PC-9 (cell line): Measurements from ENCODE around the gene LRRTM3. TPM values are rescaled to one million over a fixed set of nuclear protein-coding genes. Genes with fewer than 3 reads are reported as not detected.

ENCODE experiments used
- BruUV-seq: library from RNA; stranded (reverse); fragments of 400-500 nt; replicated peaks from 2 replicates; lab custom pipeline; 2021; lab: Mats Ljungman, UMichigan
- CTCF ChIA-PET: fragments of 300-600 bp; sonication (Branson Sonifier 250); formaldehyde crosslinking; loops from one replicate; lab custom pipeline; 2022; ENCODE audit warnings: antibody characterized with exemption; lab: Charles Lee
- POLR2A ChIA-PET: fragments of 300-600 bp; sonication (Branson Sonifier 250); formaldehyde crosslinking; loops from one replicate; lab custom pipeline; 2022; ENCODE audit warnings: antibody characterized with exemption; ENCODE audit not compliant: unreplicated experiment; lab: Charles Lee
- DNase-seq, 2 experiments: peaks; one replicate each; pipeline versions ENCODE4 v3.0.0 to v3.0.0-alpha.2; 2015 to 2022; ENCODE audit warnings: mixed read lengths in 1 of 2
- H2AFZ ChIP-seq: fragments of 200-600 bp; sonication (generic); 2 replicates; pipeline ENCODE4 v1.8.1; 2017; ENCODE audit warnings: antibody characterized with exemption
- H3F3A ChIP-seq: fragments of 200-600 bp; sonication (generic); 2 replicates; pipeline ENCODE4 v1.8.1; 2017; ENCODE audit warnings: antibody characterized with exemption, mild to moderate bottlenecking, low read depth; ENCODE audit not compliant: insufficient read depth
- H3K27ac ChIP-seq: fragments of 200-600 bp; sonication (generic); 2 replicates; pipeline ENCODE4 v1.6.1; 2016; ENCODE audit warnings: mixed run types
- H3K27me3 ChIP-seq: fragments of 200-600 bp; sonication (generic); 2 replicates; pipeline ENCODE4 v1.6.1; 2016; ENCODE audit warnings: low read depth, mixed run types; ENCODE audit not compliant: insufficient read depth
- H3K36me3 ChIP-seq: fragments of 200-600 bp; sonication (generic); 2 replicates; pipeline ENCODE4 v1.6.1; 2016; ENCODE audit warnings: low read depth, mixed run types
- H3K4me1 ChIP-seq: fragments of 200-600 bp; sonication (generic); replicated peaks from 2 replicates; pipeline ENCODE4 v1.6.1; 2016; ENCODE audit warnings: mixed run types; ENCODE audit not compliant: insufficient read depth
- H3K4me2 ChIP-seq: fragments of 200-600 bp; sonication (generic); 2 replicates; pipeline ENCODE4 v1.6.1; 2017; ENCODE audit warnings: mixed run types
- H3K4me3 ChIP-seq: fragments of 200-600 bp; sonication (generic); 2 replicates; pipeline ENCODE4 v1.6.1; 2016; ENCODE audit warnings: mixed run types
- H3K79me2 ChIP-seq: fragments of 200-600 bp; sonication (generic); 2 replicates; pipeline ENCODE4 v1.6.1; 2017; ENCODE audit warnings: low read depth, mixed run types
- H3K9me2 ChIP-seq: fragments of 200-600 bp; sonication (generic); 2 replicates; pipeline ENCODE4 v1.8.1; 2017; ENCODE audit warnings: mild to moderate bottlenecking; ENCODE audit not compliant: insufficient read depth
- H3K9me3 ChIP-seq: fragments of 200-600 bp; sonication (generic); 2 replicates; pipeline ENCODE4 v1.8.1; 2016; ENCODE audit warnings: low read depth; ENCODE audit not compliant: insufficient read depth
- H4K20me1 ChIP-seq: fragments of 200-600 bp; sonication (generic); 2 replicates; pipeline ENCODE4 v1.8.1; 2017; ENCODE audit not compliant: insufficient read depth
- EZH2 ChIP-seq: fragments of 200-600 bp; sonication (generic); IDR thresholded peaks from 2 replicates; pipeline ENCODE4 v1.8.0; 2017; ENCODE audit warnings: antibody characterized with exemption, low read depth
- intact Hi-C: fragments of 100-400 bp; cut with micrococcal nuclease; formaldehyde crosslinking; loops from one replicate; pipeline ENCODE4 v1.10.0; 2022; ENCODE audit not compliant: unreplicated experiment
- total RNA-seq: library from RNA; stranded (reverse); gene quantifications from 2 replicates; pipeline ENCODE4 v1.2.3, GENCODE V29; 2021
- TF ChIP-seq, protein P1 (sequence below): fragments of 200-600 bp; sonication (generic); conservative IDR thresholded peaks from 2 replicates; pipeline ENCODE4 v1.6.1; 2017; ENCODE audit warnings: mixed run types, antibody characterized with exemption, mild to moderate bottlenecking, moderate library complexity

LRRTM3 gene
- total RNA-seq, 1 experiment from 2014 or later, result not detected

DNA sequence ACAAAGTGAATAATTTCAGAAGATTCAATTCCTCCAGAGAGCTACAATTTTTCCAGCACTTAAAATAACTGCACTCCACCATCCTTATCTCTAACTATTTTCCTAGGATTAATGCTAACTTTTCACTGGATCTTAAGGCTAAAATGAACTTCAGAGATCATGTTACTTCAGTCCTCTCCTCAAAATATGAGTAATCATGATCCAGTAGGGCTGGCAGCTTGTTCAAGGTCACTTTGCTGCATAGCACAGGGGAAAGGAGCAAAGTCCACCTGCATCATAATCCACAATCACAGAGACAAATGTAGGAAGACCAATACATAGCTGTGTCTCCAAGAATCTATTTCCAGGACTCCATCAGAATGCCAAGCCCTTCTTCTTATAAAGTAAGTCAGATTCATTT is 150.3 kb downstream of the LRRTM3 start:
- no peak overlapping the region for H3K4me3 ChIP-seq
- H3K27ac ChIP-seq, result no peak overlapping the region
- no peaks in the 10 kb centered on the region for H4K20me1 ChIP-seq
- no peaks in the 10 kb centered on the region for H3K79me2 ChIP-seq
- no peaks in the 10 kb centered on the region for H3K36me3 ChIP-seq
- intact Hi-C loops, result no loop called here
- ChIA-PET CTCF (no interaction called here), POLR2A (no interaction called here)
- H3K4me1 ChIP-seq, result no peaks in the 10 kb centered on the region
- no peaks in the 10 kb centered on the region for H3K9me3 ChIP-seq
- H3K9me2 ChIP-seq, result no peaks in the 10 kb centered on the region
- no peaks in the 10 kb centered on the region for H3K27me3 ChIP-seq
- no peak overlapping the region for H2AFZ ChIP-seq
- no TSS peak for BruUV-seq
- H3F3A ChIP-seq, result no peaks in the 10 kb centered on the region
- TF ChIP-seq, protein P1, sequence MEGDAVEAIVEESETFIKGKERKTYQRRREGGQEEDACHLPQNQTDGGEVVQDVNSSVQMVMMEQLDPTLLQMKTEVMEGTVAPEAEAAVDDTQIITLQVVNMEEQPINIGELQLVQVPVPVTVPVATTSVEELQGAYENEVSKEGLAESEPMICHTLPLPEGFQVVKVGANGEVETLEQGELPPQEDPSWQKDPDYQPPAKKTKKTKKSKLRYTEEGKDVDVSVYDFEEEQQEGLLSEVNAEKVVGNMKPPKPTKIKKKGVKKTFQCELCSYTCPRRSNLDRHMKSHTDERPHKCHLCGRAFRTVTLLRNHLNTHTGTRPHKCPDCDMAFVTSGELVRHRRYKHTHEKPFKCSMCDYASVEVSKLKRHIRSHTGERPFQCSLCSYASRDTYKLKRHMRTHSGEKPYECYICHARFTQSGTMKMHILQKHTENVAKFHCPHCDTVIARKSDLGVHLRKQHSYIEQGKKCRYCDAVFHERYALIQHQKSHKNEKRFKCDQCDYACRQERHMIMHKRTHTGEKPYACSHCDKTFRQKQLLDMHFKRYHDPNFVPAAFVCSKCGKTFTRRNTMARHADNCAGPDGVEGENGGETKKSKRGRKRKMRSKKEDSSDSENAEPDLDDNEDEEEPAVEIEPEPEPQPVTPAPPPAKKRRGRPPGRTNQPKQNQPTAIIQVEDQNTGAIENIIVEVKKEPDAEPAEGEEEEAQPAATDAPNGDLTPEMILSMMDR, result no peak
- no peak for TF ChIP-seq EZH2
- no peak for DNase-seq
- no peak overlapping the region for H3K4me2 ChIP-seq

DNA sequence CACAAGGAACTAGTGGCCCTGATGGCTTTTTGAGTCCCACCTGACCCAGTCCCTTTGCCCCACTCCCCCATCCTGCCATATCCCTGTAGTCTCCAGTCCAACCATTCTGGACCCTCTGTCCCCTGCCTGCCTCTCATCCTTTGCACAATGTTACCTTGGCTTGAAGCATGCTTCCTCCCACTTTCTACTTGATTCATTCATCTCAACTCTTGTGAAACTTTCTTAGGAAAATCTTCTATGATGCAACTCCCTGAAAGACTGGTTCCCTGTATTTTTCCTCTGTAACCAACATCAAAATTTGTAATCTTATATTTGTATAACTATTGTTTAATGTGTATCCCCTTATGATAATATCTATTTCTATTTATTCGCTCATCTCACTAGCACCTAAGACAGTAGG is 151.5 kb downstream of the LRRTM3 start:
- Histone ChIP-seq H3F3A (no peaks in the 10 kb centered on the region), H3K27ac (no peak overlapping the region), H3K4me1 (no peaks in the 10 kb centered on the region), H3K79me2 (no peaks in the 10 kb centered on the region), H3K4me2 (no peak overlapping the region), H3K9me3 (no peaks in the 10 kb centered on the region), H4K20me1 (no peaks in the 10 kb centered on the region), H3K36me3 (no peaks in the 10 kb centered on the region), H3K9me2 (no peaks in the 10 kb centered on the region), H2AFZ (no peak overlapping the region), H3K4me3 (no peak overlapping the region), H3K27me3 (no peaks in the 10 kb centered on the region)
- ChIA-PET POLR2A (no interaction called here), CTCF (no interaction called here)
- intact Hi-C loops, result no loop called here
- TF ChIP-seq, protein P1, result no peak
- no peak for TF ChIP-seq EZH2
- no TSS peak for BruUV-seq
- DNase-seq, result no peak

DNA sequence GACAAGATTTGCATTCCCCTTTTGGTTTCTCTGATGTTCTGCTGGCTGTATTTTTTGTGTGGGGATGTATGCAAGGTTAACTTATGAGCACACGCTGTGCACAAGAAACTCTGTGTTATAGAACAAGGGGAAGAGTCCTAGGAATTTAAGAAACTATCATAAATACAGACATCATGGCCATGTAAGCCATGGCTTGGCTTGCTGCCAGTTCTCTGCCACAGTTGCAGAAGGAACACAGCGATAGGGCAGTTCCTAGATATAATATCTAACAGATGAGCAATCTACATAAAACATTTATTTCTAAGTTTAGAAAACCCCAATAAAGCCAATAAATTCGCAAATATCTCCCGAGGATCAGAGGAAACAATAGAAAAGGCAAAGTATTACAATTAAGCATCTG is 153.3 kb downstream of the LRRTM3 start:
- Histone ChIP-seq H3K9me3 (no peaks in the 10 kb centered on the region), H3K27ac (no peak overlapping the region), H3K4me3 (no peak overlapping the region), H2AFZ (no peak overlapping the region), H3K36me3 (no peaks in the 10 kb centered on the region), H3K79me2 (no peaks in the 10 kb centered on the region), H3K9me2 (no peaks in the 10 kb centered on the region), H3K4me2 (no peak overlapping the region), H4K20me1 (no peaks in the 10 kb centered on the region), H3F3A (no peaks in the 10 kb centered on the region), H3K4me1 (no peaks in the 10 kb centered on the region), H3K27me3 (no peaks in the 10 kb centered on the region)
- intact Hi-C loops, result no loop called here
- no TSS peak for BruUV-seq
- POLR2A ChIA-PET, result no interaction called here
- DNase-seq, result no peak
- TF ChIP-seq, protein P1, result no peak
- TF ChIP-seq EZH2, result no peak
- CTCF ChIA-PET, result no interaction called here
